ENCODE data around the gene NAPB. TPM values are rescaled to one million over a fixed set of nuclear protein-coding genes. Genes with fewer than 3 reads are reported as not detected.

Gene NAPB
- total and polyA plus RNA-seq, 2 of the 8 experiments (the other 6 are each of a cell fraction or from before 2014, with no cell fraction given): 6.2 to 12.3 TPM

DNA sequence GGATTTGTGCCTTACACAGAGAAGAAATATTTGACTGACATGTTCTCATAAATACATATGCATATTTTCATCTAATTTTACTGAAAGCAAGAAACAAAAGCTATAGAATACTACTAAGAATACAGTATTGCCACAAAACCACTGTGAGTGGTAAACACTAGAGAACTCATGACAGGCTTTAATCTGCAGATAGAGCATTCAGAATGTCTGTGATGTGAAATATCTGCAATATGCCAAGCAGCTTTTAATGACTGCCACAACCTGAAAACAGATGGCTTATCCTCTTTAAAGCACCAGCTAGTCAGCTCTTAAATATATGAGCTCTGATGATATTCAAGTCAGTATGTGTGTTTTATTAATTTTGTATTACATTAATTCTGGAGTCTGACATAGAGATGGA is 3.4 kb downstream of the NAPB start (continued):
- TF ChIP-seq, protein P1, sequence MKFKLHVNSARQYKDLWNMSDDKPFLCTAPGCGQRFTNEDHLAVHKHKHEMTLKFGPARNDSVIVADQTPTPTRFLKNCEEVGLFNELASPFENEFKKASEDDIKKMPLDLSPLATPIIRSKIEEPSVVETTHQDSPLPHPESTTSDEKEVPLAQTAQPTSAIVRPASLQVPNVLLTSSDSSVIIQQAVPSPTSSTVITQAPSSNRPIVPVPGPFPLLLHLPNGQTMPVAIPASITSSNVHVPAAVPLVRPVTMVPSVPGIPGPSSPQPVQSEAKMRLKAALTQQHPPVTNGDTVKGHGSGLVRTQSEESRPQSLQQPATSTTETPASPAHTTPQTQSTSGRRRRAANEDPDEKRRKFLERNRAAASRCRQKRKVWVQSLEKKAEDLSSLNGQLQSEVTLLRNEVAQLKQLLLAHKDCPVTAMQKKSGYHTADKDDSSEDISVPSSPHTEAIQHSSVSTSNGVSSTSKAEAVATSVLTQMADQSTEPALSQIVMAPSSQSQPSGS (IDR thresholded peaks at IDR 0.05; ENCODE audit: low read length): no peak
- no peak for TF ChIP-seq CEBPB (IDR thresholded peaks at IDR 0.05; ENCODE audit: low read depth, low read length)
